GM23338 (cell line): ENCODE data around the gene EFTUD2. TPM values are rescaled to one million over a fixed set of nuclear protein-coding genes. Genes with fewer than 3 reads are reported as not detected.

Source experiments
- ATAC-seq: fragments of 200-7000 bp; cut with Tn5 transposase; 3 replicates; pipeline ENCODE4 v1.9.1; 2020
- DNase-seq: peaks from one replicate; pipeline ENCODE4 v3.0.0-alpha.2; 2015; ENCODE audit warnings: low spot score
- H2AFZ ChIP-seq: fragments of 200-600 bp; sonication (generic); 2 replicates; pipeline ENCODE4 v1.8.0; 2016; ENCODE audit warnings: antibody characterized with exemption, mild to moderate bottlenecking, moderate library complexity
- H3F3A ChIP-seq: fragments of 200-600 bp; sonication (generic); replicated peaks from 2 replicates; pipeline ENCODE4 v1.8.0; 2017; ENCODE audit warnings: antibody characterized with exemption, mixed run types, low read depth
- H3K27ac ChIP-seq: fragments of 200-600 bp; sonication (generic); 2 replicates; pipeline ENCODE4 v1.6.1; 2016; ENCODE audit warnings: low read depth
- H3K27me3 ChIP-seq: fragments of 200-600 bp; sonication (generic); 2 replicates; pipeline ENCODE4 v1.8.0; 2016; ENCODE audit warnings: mild to moderate bottlenecking, mixed run types, moderate library complexity; ENCODE audit not compliant: insufficient read depth
- H3K36me3 ChIP-seq: fragments of 200-600 bp; sonication (generic); 2 replicates; pipeline ENCODE4 v1.8.0; 2016; ENCODE audit warnings: mild to moderate bottlenecking; ENCODE audit not compliant: insufficient read depth
- H3K4me1 ChIP-seq: fragments of 200-600 bp; sonication (generic); 2 replicates; pipeline ENCODE4 v1.8.0; 2016; ENCODE audit warnings: mild to moderate bottlenecking, moderate library complexity; ENCODE audit not compliant: insufficient read depth
- H3K4me2 ChIP-seq: fragments of 200-600 bp; sonication (generic); 2 replicates; pipeline ENCODE4 v1.7.1; 2017; ENCODE audit warnings: mixed run types
- H3K4me3 ChIP-seq: fragments of 200-600 bp; sonication (generic); 2 replicates; pipeline ENCODE4 v1.6.1; 2016; ENCODE audit warnings: mixed run types
- H3K79me2 ChIP-seq: fragments of 200-600 bp; sonication (generic); replicated peaks from 2 replicates; pipeline ENCODE4 v1.8.0; 2017; ENCODE audit warnings: mild to moderate bottlenecking; ENCODE audit not compliant: insufficient read depth
- H3K9me2 ChIP-seq: fragments of 200-600 bp; sonication (generic); 2 replicates; pipeline ENCODE4 v1.8.0; 2017; ENCODE audit not compliant: insufficient read depth
- H4K20me1 ChIP-seq: fragments of 200-600 bp; sonication (generic); replicated peaks from 2 replicates; pipeline ENCODE4 v1.8.0; 2017; ENCODE audit warnings: mild to moderate bottlenecking; ENCODE audit not compliant: insufficient read depth
- H3K27ac Mint-ChIP-seq: 2 replicates; pipeline ENCODE4 v1.8.0; 2020; ENCODE audit warnings: inconsistent platforms, mild to moderate bottlenecking, moderate library complexity, mixed read lengths
- H3K27me3 Mint-ChIP-seq: 3 replicates; pipeline ENCODE4 v1.8.0; 2022; ENCODE audit warnings: low read depth, mild to moderate bottlenecking, moderate library complexity, mixed read lengths, inconsistent platforms; ENCODE audit not compliant: insufficient read depth, poor library complexity
- H3K36me3 Mint-ChIP-seq: 3 replicates; pipeline ENCODE4 v1.8.0; 2021; ENCODE audit warnings: low read depth, mild to moderate bottlenecking, inconsistent platforms, moderate library complexity, mixed read lengths
- H3K4me1 Mint-ChIP-seq: 3 replicates; pipeline ENCODE4 v1.8.0; 2020; ENCODE audit warnings: mild to moderate bottlenecking, inconsistent platforms, mixed read lengths
- H3K4me3 Mint-ChIP-seq: 3 replicates; pipeline ENCODE4 v1.8.0; 2021; ENCODE audit warnings: moderate library complexity, mild to moderate bottlenecking, inconsistent platforms, mixed read lengths
- H3K9me3 Mint-ChIP-seq: 3 replicates; pipeline ENCODE4 v1.8.0; 2020; ENCODE audit warnings: moderate library complexity, mild to moderate bottlenecking, inconsistent platforms, mixed read lengths
- CREB1 ChIP-seq: fragments of 250-450 bp; sonication (Bioruptor Pico); IDR thresholded peaks from 2 replicates; pipeline ENCODE4 v1.5.0; 2020; ENCODE audit warnings: low read depth, mild to moderate bottlenecking, moderate library complexity
- EZH2 ChIP-seq: fragments of 200-600 bp; sonication (generic); IDR thresholded peaks from one replicate; pipeline ENCODE4 v1.8.0; 2017; ENCODE audit warnings: antibody characterized with exemption, mild to moderate bottlenecking, low read depth; ENCODE audit not compliant: unreplicated experiment
- EZH2phosphoT487 ChIP-seq: fragments of 200-600 bp; sonication (generic); IDR thresholded peaks from one replicate; pipeline ENCODE4 v1.8.1; 2018; ENCODE audit warnings: antibody characterized with exemption; ENCODE audit not compliant: unreplicated experiment
- JUNB ChIP-seq: IDR thresholded peaks from one replicate; pipeline ENCODE4 v1.6.1; 2016; ENCODE audit warnings: antibody characterized with exemption; ENCODE audit not compliant: unreplicated experiment
- NANOG ChIP-seq: IDR thresholded peaks from 2 replicates; pipeline ENCODE4 v1.6.1; 2016; ENCODE audit warnings: antibody characterized with exemption, borderline replicate concordance
- POLR2AphosphoS5 ChIP-seq: IDR thresholded peaks from 2 replicates; pipeline ENCODE4 v1.6.1; 2016; ENCODE audit warnings: antibody characterized with exemption, low read depth
- STAT1 ChIP-seq: IDR thresholded peaks from one replicate; pipeline ENCODE4 v1.6.1; 2016; ENCODE audit warnings: antibody characterized with exemption; ENCODE audit not compliant: unreplicated experiment
- ZNF114 ChIP-seq: fragments of 250-450 bp; sonication (Bioruptor Pico); IDR thresholded peaks from 2 replicates; pipeline ENCODE4 v1.5.0; 2020; ENCODE audit warnings: mild to moderate bottlenecking, moderate library complexity
- ZNF331 ChIP-seq: fragments of 250-450 bp; sonication (Bioruptor Pico); IDR thresholded peaks from 2 replicates; pipeline ENCODE4 v1.5.0; 2020; ENCODE audit warnings: low read depth, mild to moderate bottlenecking, moderate library complexity
- polyA plus RNA-seq: library from polyadenylated mRNA; unstranded; fragments of >200 nt; fragmentation: Nextera tagmentation; extraction: Ambion mirVana; gene quantifications from 2 replicates; pipeline ENCODE4 v1.2.1, GENCODE V29; 2016
- total RNA-seq: library from RNA; depleted of rRNA; stranded (reverse); fragments of >200 nt; shearing (Covaris generic); gene quantifications from 2 replicates; pipeline ENCODE4 v1.2.3, GENCODE V29; 2014
- TF ChIP-seq, protein P1 (sequence below): fragments of 250-450 bp; sonication (Bioruptor Pico); IDR thresholded peaks from 2 replicates; pipeline ENCODE4 v1.5.0; 2020; ENCODE audit warnings: mild to moderate bottlenecking, moderate library complexity
- TF ChIP-seq, protein P2 (sequence below), 2 experiments: fragments of 200-600 bp in 1 of 2; sonication (generic) in 1 of 2; conservative IDR thresholded peaks; 2 replicates each; pipeline versions ENCODE4 v1.5.1 to v1.6.1; 2016 to 2017; ENCODE audit warnings: antibody characterized with exemption in 2 of 2, low read depth in 2 of 2, mild to moderate bottlenecking in 2 of 2, moderate library complexity in 1 of 2
- TF ChIP-seq, protein P3 (sequence below): IDR thresholded peaks from 2 replicates; pipeline ENCODE4 v1.6.1; 2016; ENCODE audit warnings: antibody characterized with exemption

EFTUD2 gene
- total and polyA plus RNA-seq, 2 experiments from 2014 or later = 61.6 to 196 TPM

DNA sequence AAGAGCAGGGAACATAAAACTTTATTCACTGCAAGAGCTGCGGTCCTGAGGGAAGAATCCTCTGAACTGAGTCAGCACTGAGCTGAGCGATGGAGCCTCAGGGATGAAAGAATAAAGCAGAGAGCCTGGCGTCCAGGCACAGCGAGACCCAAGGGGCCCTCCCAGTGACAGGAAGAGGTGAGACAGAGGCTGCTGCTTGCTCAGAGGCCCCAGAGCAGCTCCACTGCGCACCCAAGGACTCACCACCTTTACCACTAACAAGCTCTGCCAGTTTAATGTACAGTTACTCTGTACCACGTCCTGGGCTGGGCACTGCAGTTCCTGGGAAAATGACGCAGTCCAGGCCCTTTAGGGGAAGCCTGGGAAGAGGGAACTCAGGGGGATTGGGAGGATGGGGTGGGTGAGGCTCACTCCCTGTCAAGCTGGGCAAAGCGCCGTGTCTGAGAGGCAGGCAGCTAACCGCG, 10.5 kb upstream of the EFTUD2 start:
- no peak overlapping the region for H3K4me3 Mint-ChIP-seq
- H3F3A ChIP-seq = peaks cover 10% of the 10 kb centered on the region; the same call in 1 of the 2 replicates
- no peaks in the 10 kb centered on the region; the same call in none of the 2 replicates for H3K4me1 ChIP-seq
- H2AFZ ChIP-seq = no peak overlapping the region
- H3K4me1 Mint-ChIP-seq = peaks cover 19% of the 10 kb centered on the region
- no peak overlapping the region for H3K27ac ChIP-seq
- no peaks in the 10 kb centered on the region; the same call in 2 of the 3 replicates for H3K36me3 Mint-ChIP-seq
- no peaks in the 10 kb centered on the region for H3K36me3 ChIP-seq
- no peak for TF ChIP-seq NANOG
- no peak for TF ChIP-seq CREB1 (CRISPR knock-in tag)
- no peak for TF ChIP-seq JUNB
- TF ChIP-seq EZH2phosphoT487 = no peak
- TF ChIP-seq POLR2AphosphoS5 = no peak
- no peak for TF ChIP-seq STAT1
- TF ChIP-seq, protein P1, sequence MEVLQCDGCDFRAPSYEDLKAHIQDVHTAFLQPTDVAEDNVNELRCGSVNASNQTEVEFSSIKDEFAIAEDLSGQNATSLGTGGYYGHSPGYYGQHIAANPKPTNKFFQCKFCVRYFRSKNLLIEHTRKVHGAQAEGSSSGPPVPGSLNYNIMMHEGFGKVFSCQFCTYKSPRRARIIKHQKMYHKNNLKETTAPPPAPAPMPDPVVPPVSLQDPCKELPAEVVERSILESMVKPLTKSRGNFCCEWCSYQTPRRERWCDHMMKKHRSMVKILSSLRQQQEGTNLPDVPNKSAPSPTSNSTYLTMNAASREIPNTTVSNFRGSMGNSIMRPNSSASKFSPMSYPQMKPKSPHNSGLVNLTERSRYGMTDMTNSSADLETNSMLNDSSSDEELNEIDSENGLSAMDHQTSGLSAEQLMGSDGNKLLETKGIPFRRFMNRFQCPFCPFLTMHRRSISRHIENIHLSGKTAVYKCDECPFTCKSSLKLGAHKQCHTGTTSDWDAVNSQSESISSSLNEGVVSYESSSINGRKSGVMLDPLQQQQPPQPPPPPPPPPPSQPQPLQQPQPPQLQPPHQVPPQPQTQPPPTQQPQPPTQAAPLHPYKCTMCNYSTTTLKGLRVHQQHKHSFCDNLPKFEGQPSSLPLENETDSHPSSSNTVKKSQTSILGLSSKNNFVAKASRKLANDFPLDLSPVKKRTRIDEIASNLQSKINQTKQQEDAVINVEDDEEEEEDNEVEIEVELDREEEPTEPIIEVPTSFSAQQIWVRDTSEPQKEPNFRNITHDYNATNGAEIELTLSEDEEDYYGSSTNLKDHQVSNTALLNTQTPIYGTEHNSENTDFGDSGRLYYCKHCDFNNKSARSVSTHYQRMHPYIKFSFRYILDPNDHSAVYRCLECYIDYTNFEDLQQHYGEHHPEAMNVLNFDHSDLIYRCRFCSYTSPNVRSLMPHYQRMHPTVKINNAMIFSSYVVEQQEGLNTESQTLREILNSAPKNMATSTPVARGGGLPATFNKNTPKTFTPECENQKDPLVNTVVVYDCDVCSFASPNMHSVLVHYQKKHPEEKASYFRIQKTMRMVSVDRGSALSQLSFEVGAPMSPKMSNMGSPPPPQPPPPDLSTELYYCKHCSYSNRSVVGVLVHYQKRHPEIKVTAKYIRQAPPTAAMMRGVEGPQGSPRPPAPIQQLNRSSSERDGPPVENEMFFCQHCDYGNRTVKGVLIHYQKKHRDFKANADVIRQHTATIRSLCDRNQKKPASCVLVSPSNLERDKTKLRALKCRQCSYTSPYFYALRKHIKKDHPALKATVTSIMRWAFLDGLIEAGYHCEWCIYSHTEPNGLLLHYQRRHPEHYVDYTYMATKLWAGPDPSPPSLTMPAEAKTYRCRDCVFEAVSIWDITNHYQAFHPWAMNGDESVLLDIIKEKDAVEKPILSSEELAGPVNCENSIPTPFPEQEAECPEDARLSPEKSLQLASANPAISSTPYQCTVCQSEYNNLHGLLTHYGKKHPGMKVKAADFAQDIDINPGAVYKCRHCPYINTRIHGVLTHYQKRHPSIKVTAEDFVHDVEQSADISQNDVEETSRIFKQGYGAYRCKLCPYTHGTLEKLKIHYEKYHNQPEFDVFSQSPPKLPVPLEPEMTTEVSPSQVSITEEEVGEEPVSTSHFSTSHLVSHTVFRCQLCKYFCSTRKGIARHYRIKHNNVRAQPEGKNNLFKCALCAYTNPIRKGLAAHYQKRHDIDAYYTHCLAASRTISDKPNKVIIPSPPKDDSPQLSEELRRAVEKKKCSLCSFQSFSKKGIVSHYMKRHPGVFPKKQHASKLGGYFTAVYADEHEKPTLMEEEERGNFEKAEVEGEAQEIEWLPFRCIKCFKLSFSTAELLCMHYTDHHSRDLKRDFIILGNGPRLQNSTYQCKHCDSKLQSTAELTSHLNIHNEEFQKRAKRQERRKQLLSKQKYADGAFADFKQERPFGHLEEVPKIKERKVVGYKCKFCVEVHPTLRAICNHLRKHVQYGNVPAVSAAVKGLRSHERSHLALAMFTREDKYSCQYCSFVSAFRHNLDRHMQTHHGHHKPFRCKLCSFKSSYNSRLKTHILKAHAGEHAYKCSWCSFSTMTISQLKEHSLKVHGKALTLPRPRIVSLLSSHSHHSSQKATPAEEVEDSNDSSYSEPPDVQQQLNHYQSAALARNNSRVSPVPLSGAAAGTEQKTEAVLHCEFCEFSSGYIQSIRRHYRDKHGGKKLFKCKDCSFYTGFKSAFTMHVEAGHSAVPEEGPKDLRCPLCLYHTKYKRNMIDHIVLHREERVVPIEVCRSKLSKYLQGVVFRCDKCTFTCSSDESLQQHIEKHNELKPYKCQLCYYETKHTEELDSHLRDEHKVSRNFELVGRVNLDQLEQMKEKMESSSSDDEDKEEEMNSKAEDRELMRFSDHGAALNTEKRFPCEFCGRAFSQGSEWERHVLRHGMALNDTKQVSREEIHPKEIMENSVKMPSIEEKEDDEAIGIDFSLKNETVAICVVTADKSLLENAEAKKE (CRISPR knock-in tag) = no peak
- TF ChIP-seq, protein P2, sequence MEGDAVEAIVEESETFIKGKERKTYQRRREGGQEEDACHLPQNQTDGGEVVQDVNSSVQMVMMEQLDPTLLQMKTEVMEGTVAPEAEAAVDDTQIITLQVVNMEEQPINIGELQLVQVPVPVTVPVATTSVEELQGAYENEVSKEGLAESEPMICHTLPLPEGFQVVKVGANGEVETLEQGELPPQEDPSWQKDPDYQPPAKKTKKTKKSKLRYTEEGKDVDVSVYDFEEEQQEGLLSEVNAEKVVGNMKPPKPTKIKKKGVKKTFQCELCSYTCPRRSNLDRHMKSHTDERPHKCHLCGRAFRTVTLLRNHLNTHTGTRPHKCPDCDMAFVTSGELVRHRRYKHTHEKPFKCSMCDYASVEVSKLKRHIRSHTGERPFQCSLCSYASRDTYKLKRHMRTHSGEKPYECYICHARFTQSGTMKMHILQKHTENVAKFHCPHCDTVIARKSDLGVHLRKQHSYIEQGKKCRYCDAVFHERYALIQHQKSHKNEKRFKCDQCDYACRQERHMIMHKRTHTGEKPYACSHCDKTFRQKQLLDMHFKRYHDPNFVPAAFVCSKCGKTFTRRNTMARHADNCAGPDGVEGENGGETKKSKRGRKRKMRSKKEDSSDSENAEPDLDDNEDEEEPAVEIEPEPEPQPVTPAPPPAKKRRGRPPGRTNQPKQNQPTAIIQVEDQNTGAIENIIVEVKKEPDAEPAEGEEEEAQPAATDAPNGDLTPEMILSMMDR (conservative IDR thresholded peaks at IDR 0.05; ENCODE audit: low read depth in 2 of 2) = no peak
- no peak for TF ChIP-seq ZNF331 (CRISPR knock-in tag)
- TF ChIP-seq EZH2 = no peak
- no peak for TF ChIP-seq ZNF114 (CRISPR knock-in tag)
- TF ChIP-seq, protein P3, sequence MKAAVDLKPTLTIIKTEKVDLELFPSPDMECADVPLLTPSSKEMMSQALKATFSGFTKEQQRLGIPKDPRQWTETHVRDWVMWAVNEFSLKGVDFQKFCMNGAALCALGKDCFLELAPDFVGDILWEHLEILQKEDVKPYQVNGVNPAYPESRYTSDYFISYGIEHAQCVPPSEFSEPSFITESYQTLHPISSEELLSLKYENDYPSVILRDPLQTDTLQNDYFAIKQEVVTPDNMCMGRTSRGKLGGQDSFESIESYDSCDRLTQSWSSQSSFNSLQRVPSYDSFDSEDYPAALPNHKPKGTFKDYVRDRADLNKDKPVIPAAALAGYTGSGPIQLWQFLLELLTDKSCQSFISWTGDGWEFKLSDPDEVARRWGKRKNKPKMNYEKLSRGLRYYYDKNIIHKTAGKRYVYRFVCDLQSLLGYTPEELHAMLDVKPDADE = no peak
- no peaks in the 10 kb centered on the region for H4K20me1 ChIP-seq
- H3K79me2 ChIP-seq = no peaks in the 10 kb centered on the region
- no peaks in the 10 kb centered on the region for H3K9me3 Mint-ChIP-seq
- H3K9me2 ChIP-seq = no peaks in the 10 kb centered on the region
- peaks cover 17% of the 10 kb centered on the region for H3K27me3 ChIP-seq
- DNase-seq (no peak), ATAC-seq (no peak)
- peaks cover 28% of the 10 kb centered on the region for H3K27me3 Mint-ChIP-seq
- no peak overlapping the region for H3K4me2 ChIP-seq
- H3K4me3 ChIP-seq = no peak overlapping the region
- no peak overlapping the region for H3K27ac Mint-ChIP-seq
